ENCODE data around the gene GOLGB1.

- no peak for TF ChIP-seq MYC (IDR thresholded peaks at IDR 0.05; ENCODE audit: low read depth, low read length)
- TF ChIP-seq, protein P1, sequence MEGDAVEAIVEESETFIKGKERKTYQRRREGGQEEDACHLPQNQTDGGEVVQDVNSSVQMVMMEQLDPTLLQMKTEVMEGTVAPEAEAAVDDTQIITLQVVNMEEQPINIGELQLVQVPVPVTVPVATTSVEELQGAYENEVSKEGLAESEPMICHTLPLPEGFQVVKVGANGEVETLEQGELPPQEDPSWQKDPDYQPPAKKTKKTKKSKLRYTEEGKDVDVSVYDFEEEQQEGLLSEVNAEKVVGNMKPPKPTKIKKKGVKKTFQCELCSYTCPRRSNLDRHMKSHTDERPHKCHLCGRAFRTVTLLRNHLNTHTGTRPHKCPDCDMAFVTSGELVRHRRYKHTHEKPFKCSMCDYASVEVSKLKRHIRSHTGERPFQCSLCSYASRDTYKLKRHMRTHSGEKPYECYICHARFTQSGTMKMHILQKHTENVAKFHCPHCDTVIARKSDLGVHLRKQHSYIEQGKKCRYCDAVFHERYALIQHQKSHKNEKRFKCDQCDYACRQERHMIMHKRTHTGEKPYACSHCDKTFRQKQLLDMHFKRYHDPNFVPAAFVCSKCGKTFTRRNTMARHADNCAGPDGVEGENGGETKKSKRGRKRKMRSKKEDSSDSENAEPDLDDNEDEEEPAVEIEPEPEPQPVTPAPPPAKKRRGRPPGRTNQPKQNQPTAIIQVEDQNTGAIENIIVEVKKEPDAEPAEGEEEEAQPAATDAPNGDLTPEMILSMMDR (IDR thresholded peaks at IDR 0.05; ENCODE audit: extremely low read depth in 1 of 2, insufficient read depth in 1 of 2, low read depth in 1 of 2, low read length in 2 of 2) = no peak
Measured at GRCh38 chr3:121626495-121626894, 123.0 kb downstream of the GOLGB1 start.
